Right lobe of liver (tissue), 6 donors: Measurements from ENCODE around the gene DSCAM. TPM values are rescaled to one million over a fixed set of nuclear protein-coding genes. Genes with fewer than 3 reads are reported as not detected.

Source experiments
- ATAC-seq, 4 donors: fragments of 200-7000 bp; cut with Tn5 transposase; one replicate each; pipeline ENCODE4 v1.9.1; 2020; ENCODE audit warnings: mild to moderate bottlenecking in 4 of 4, moderate library complexity in 4 of 4
- DNase-seq, 3 donors: peaks; one replicate each; pipeline ENCODE4 v3.0.0-alpha.2; 2020
- H3K27ac ChIP-seq, 3 donors: fragments of 200-600 bp; one replicate each; pipeline ENCODE4 v1.8.0; 2022
- H3K27me3 ChIP-seq, 2 donors: fragments of 200-600 bp; one replicate each; pipeline ENCODE4 v1.8.0; 2022
- H3K36me3 ChIP-seq, 4 donors: fragments of 200-600 bp; sonication (generic) in 1 of 4; one replicate each; pipeline versions ENCODE4 v1.5.1 to v1.8.0; 2017 to 2022; ENCODE audit warnings: control low read depth in 1 of 4
- H3K4me1 ChIP-seq, 4 donors: fragments of 200-600 bp; sonication (generic) in 1 of 4; one replicate each; pipeline versions ENCODE4 v1.5.1 to v1.8.0; 2017 to 2022; ENCODE audit warnings: control low read depth in 1 of 4
- H3K4me3 ChIP-seq, 3 donors: fragments of 200-600 bp; one replicate each; pipeline ENCODE4 v1.8.0; 2022
- H3K9me3 ChIP-seq, 4 donors: fragments of 200-600 bp; sonication (generic) in 1 of 4; one replicate each; pipeline versions ENCODE4 v1.5.1 to v1.8.0; 2017 to 2022; ENCODE audit warnings: control low read depth in 1 of 4
- CTCF ChIP-seq, 4 donors: fragments of 200-600 bp in 3 of 4; fragments of 450-650 bp in 1 of 4; IDR thresholded peaks; one replicate each; pipeline versions ENCODE4 v1.5.1 to v1.8.0; 2016 to 2022; ENCODE audit warnings: antibody characterized with exemption in 4 of 4, mild to moderate bottlenecking in 2 of 4
- POLR2A ChIP-seq: fragments of 450-650 bp; IDR thresholded peaks from one replicate; pipeline ENCODE4 v1.6.1; 2017; ENCODE audit warnings: antibody characterized with exemption, mild to moderate bottlenecking
- WGBS: methylation state at CpG from one replicate; pipeline ENCODE4 v1.1.6; 2018; ENCODE audit warnings: low coverage, low lambda C conversion rate; ENCODE audit not compliant: insufficient coverage; ENCODE audit errors: missing lambda C conversion rate; 5-methylcytosine and 5-hydroxymethylcytosine counted together
- intact Hi-C, 2 donors: fragments of 100-400 bp; cut with DNase I; formaldehyde crosslinking; loops; one replicate each; pipeline versions ENCODE4 v1.11.2 to v1.14.1; 2022
- total RNA-seq, 6 experiments: library from RNA; depleted of rRNA in 2 of 6; stranded (reverse); fragments of >200 nt in 2 of 6; fragmentation: NEBNext Ultra II Directional in 3 of 6; extraction: Animal tissue kit (Norgen Biotek cat#: 25700) in 3 of 6; gene quantifications; one replicate each; pipeline versions ENCODE4 v1.1.0 to v1.2.4, GENCODE V29; 2016 to 2023
- donor health status: DM: no; HTN: yes; CAD: no.
- donor health status: DM: no; HTN: no; CAD: no.
- donor health status: DM: no; HTN: no; CAD: no.
- donor health status: DM: no; HTN: yes; CAD: no.
- donor health status: DM: no; HTN: yes; CAD: no.

Gene DSCAM
- total RNA-seq, 6 experiments from 2014 or later = 0.04 to 0.16 (median 0.06) TPM; not detected in 2

DNA sequence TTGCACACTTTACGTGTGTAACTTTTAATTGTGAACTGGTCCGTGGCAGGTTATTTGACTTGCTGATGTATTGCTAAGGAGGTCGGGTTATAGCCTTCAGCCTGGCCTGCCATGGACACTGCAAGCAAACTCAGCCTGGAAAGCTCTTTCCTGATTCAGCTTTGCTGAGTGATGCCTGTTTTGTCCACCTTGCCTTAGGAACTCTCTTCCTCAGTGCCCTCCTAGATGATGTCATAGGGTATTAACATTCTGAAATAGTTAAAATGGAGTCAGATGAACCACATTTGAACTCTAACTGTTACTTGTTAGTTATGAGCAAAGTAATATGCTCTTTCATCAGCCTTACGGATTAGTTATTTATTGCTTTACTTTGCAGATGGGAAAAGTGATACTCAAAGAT, 533.7 kb downstream of the DSCAM start:
- no peak overlapping the region for H3K27ac ChIP-seq
- ATAC-seq = no peak
- no peak for DNase-seq
- H3K4me3 ChIP-seq = no peak overlapping the region
- WGBS = 62% methylated on average over 4 of the region's 4 CpGs
- H3K4me1 ChIP-seq = no peaks in the 10 kb centered on the region
- H3K9me3 ChIP-seq = no peaks in the 10 kb centered on the region
- H3K36me3 ChIP-seq = no peaks in the 10 kb centered on the region
- intact Hi-C loops = no loop called here
- H3K27me3 ChIP-seq = no peaks in the 10 kb centered on the region
- TF ChIP-seq POLR2A = no peak
- no peak for TF ChIP-seq CTCF (IDR thresholded peaks at IDR 0.05)

DNA sequence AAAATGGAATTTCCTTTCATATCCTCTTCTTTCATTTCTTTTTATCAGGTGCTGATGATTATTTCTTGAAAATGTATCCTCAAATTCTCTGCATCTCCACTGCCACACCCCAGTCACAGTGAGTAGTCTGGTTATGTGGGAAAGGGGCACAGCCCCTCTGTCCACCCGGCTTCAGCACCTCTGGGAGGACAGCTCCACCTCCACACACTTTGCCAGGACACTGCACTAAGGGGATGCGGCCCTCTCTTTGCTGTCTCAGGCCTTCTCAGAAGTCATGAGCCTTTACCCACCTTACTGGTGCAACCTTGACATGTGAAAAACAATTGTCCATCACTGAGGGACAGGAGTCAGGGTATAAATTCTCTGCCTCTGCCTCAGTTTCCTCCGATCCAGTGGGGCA, 546.7 kb downstream of the DSCAM start:
- ATAC-seq (no peak), DNase-seq (no peak)
- TF ChIP-seq POLR2A = no peak
- no peak for TF ChIP-seq CTCF (IDR thresholded peaks at IDR 0.05)
- Histone ChIP-seq H3K4me1 (no peaks in the 10 kb centered on the region), H3K27me3 (no peaks in the 10 kb centered on the region), H3K9me3 (no peaks in the 10 kb centered on the region), H3K36me3 (no peaks in the 10 kb centered on the region), H3K27ac (no peak overlapping the region), H3K4me3 (no peak overlapping the region)
- 50% methylated on average over 3 of the region's 3 CpGs for WGBS
- intact Hi-C loops = no loop called here

- H3K27me3 ChIP-seq = no peaks in the 10 kb centered on the region
- ATAC-seq (no peak), DNase-seq (no peak)
- no peak overlapping the region for H3K4me3 ChIP-seq
- no peaks in the 10 kb centered on the region for H3K4me1 ChIP-seq
- H3K27ac ChIP-seq = no peak overlapping the region
- H3K36me3 ChIP-seq = no peaks in the 10 kb centered on the region
- H3K9me3 ChIP-seq = no peaks in the 10 kb centered on the region
- TF ChIP-seq CTCF (IDR thresholded peaks at IDR 0.05) (no peak), POLR2A (no peak)
- intact Hi-C loops = no loop called here
Measured at GRCh38 chr21:40299451-40299850, 547.5 kb downstream of the DSCAM start.

GRCh38 chr21:40294345-40294744, 552.6 kb downstream of the DSCAM start:
- Histone ChIP-seq H3K27ac (no peak overlapping the region), H3K36me3 (no peaks in the 10 kb centered on the region), H3K4me3 (no peak overlapping the region), H3K4me1 (no peaks in the 10 kb centered on the region), H3K27me3 (no peaks in the 10 kb centered on the region), H3K9me3 (no peaks in the 10 kb centered on the region)
- ATAC-seq (no peak), DNase-seq (no peak)
- 53% methylated on average over 2 of the region's 2 CpGs for WGBS
- TF ChIP-seq CTCF (IDR thresholded peaks at IDR 0.05) = no peak
- no peak for TF ChIP-seq POLR2A
- intact Hi-C loops = no loop called here

DNA sequence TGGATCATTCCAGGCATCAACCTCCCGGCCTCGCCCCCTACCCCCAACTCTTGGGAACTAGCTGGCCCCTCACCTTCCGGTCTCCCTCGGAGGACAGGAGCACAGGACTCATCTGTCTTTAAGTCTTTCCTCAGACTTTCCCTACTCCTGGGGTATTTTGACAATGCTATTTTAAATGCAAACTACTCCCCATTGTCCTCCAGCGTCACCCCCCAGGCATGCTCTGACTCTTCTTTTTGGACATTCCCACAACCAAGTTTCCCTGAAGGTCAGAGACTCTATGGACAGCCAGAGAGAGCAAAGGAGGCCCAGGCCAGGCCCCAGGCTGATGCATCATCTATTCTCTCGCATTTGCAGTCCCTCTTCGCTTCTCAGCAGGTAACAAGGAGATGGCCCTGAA, 555.4 kb downstream of the DSCAM start:
- Histone ChIP-seq H3K4me1 (no peaks in the 10 kb centered on the region), H3K9me3 (no peaks in the 10 kb centered on the region), H3K27me3 (no peaks in the 10 kb centered on the region), H3K4me3 (no peak overlapping the region), H3K36me3 (no peaks in the 10 kb centered on the region), H3K27ac (no peak overlapping the region)
- no peak for DNase-seq
- intact Hi-C loops = no loop called here
- ATAC-seq = no peak
- no peak for TF ChIP-seq CTCF (IDR thresholded peaks at IDR 0.05)
- no peak for TF ChIP-seq POLR2A
- WGBS = 47% methylated on average over 7 of the region's 7 CpGs
